Measurements from ENCODE around the gene GAGE12J. TPM values are rescaled to one million over a fixed set of nuclear protein-coding genes. Genes with fewer than 3 reads are reported as not detected.
"Not testable (repeated sequence)": the region's sequence is repeated elsewhere in the genome, so short reads cannot be mapped to it uniquely, and the experiment has no call there.

The GAGE12J gene
- total RNA-seq, 2 experiments from 2014 or later = not detected

DNA sequence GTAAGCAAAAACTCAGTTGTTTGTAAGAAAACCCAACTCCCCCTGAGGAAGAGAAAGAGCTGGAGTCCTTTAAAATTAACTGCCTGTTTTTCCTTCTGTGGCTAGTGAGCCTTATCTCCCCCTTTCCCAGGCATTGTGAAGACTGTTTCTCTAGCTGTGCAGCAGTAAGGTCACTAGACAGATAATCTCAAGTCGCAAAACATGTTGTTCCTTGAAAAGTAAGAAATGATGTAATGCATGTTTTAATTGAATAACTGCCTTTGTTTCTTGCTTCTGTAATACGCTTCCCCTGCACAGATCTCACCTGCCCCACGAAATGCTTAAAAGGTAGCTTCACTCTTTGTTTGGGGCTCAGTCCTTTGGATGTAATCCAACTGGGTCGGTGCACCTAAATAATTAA is 5.8 kb upstream of the GAGE12J start:
- H3K4me1 Mint-ChIP-seq (ENCODE audit: low read depth) = no peaks in the 10 kb centered on the region
- H3K9me3 Mint-ChIP-seq = no peaks in the 10 kb centered on the region
- CTCF ChIA-PET = no interaction called here
- H3K27me3 Mint-ChIP-seq (ENCODE audit: low read depth) = no peaks in the 10 kb centered on the region
- no peak overlapping the region for H3K27ac Mint-ChIP-seq
- intact Hi-C loops (cut with micrococcal nuclease) = no loop called here
- no peak for DNase-seq
- H3K4me3 Mint-ChIP-seq = no peak overlapping the region
- H3K36me3 Mint-ChIP-seq (ENCODE audit: low read depth) = no peaks in the 10 kb centered on the region

DNA sequence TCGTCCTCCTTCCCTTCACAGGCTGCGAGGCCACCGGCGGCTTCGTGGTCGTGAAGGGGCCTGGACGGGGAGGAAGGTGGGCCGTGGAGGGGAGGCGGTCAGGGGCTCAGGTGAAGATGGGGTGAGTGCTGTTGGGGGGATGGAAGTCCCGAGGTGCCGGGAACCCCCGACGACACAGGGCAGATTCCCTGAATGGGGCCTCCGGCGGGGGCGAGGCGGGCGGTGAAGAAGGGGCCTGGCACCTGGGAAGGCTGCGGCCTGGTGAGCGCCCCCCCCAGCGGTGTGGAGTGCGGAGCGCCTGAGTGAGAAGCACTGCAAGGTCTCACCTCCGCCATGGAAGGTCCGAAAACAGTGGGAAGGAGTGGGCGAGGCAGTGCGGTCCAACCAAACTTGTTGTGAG is 429 bp downstream of the GAGE12J start:
- CTCF ChIA-PET; H3K36me3 Mint-ChIP-seq (ENCODE audit: low read depth); H3K4me1 Mint-ChIP-seq (ENCODE audit: low read depth): not testable (repeated sequence)

DNA sequence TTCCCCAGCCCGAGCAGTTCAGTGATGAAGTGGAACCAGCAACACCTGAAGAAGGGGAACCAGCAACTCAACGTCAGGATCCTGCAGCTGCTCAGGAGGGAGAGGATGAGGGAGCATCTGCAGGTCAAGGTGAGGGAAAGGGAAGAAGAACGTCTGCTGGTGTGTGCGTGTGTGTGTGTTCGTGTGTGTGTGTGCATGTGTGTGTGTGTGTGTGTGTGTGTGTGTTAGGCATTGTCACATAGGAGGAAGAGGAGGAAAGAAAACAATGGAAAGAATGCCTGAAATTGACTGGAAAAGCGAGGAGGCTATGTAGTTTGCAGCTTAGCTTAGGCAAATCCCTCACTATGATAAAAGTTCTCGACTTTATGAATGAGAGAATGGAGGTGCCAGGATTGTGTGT is 1.9 kb downstream of the GAGE12J start:
- intact Hi-C loops (cut with micrococcal nuclease); H3K27me3 Mint-ChIP-seq (ENCODE audit: low read depth); H3K27ac Mint-ChIP-seq; CTCF ChIA-PET; H3K36me3 Mint-ChIP-seq (ENCODE audit: low read depth); H3K4me1 Mint-ChIP-seq (ENCODE audit: low read depth); DNase-seq; H3K4me3 Mint-ChIP-seq; H3K9me3 Mint-ChIP-seq: not testable (repeated sequence)

More for the DNA sequence above, 429 bp downstream of the GAGE12J start:
- H3K9me3 Mint-ChIP-seq; H3K27ac Mint-ChIP-seq; DNase-seq; intact Hi-C loops (cut with micrococcal nuclease); H3K4me3 Mint-ChIP-seq; H3K27me3 Mint-ChIP-seq (ENCODE audit: low read depth): not testable (repeated sequence)

DNA sequence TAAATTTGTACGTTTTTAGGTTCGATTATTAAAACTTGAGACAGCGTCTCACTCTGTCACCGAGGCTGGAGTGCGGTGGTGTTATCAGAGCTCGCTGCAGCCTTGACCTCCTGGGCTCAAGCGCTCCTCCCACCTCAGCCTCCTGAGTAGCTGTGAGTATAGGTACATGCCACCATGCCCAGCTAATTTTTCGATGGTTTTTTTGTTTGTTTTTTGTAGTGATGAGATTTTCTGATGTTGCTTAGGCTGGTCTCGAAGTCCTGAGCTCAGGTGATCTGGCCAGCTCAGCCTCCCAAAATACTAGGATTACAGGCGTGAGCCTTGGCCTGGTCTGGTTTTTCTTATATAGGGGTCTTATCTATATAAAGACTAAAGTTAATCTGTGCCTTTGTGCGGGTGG is 8.6 kb downstream of the GAGE12J start:
- H3K4me3 Mint-ChIP-seq; H3K36me3 Mint-ChIP-seq (ENCODE audit: low read depth); DNase-seq; intact Hi-C loops (cut with micrococcal nuclease); H3K4me1 Mint-ChIP-seq (ENCODE audit: low read depth); H3K9me3 Mint-ChIP-seq; CTCF ChIA-PET; H3K27ac Mint-ChIP-seq; H3K27me3 Mint-ChIP-seq (ENCODE audit: low read depth): not testable (repeated sequence)

DNA sequence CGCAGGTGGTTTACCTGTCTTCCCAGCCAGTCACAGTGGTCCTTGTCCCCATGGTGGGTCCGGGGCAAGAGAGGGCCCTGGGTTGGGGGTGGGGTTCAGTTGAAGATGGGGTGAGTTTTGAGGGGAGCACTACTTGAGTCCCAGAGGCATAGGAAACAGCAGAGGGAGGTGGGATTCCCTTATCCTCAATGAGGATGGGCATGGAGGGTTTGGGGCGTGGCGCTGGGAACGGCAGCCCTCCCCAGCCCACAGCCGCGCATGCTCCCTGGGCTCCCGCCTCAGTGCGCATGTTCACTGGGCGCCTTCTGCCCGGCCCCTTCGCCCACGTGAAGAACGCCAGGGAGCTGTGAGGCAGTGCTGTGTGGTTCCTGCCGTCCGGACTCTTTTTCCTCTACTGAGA is 9.4 kb downstream of the GAGE12J start, which contains the start of gene GAGE13:
Gene GAGE13, plus strand, starts transcription at position 301 of the 400 bp plus-strand sequence. CDS start 1,156 bp downstream, outside the sequence.
- not testable (repeated sequence) for DNase-seq

DNA sequence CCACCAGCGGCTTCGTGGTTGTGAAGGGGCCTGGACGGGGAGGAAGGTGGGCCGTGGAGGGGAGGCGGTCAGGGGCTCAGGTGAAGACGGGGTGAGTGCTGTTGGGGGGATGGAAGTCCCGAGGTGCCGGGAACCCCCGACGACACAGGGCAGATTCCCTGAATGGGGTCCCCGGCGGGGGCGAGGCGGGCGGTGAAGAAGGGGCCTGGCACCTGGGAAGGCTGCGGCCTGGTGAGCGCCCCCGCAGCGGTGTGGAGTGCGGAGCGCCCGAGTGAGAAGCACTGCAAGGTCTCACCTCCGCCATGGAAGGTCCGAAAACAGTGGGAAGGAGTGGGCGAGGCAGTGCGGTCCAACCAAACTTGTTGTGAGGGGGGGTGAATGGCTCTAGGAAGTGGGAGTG is 10.0 kb downstream of the GAGE12J start:
- intact Hi-C loops (cut with micrococcal nuclease); H3K4me3 Mint-ChIP-seq; H3K27me3 Mint-ChIP-seq (ENCODE audit: low read depth); H3K4me1 Mint-ChIP-seq (ENCODE audit: low read depth); H3K36me3 Mint-ChIP-seq (ENCODE audit: low read depth); CTCF ChIA-PET; H3K27ac Mint-ChIP-seq; H3K9me3 Mint-ChIP-seq; DNase-seq: not testable (repeated sequence)

More for the DNA sequence above, 9.4 kb downstream of the GAGE12J start, which contains the start of gene GAGE13:
- H3K9me3 Mint-ChIP-seq; H3K36me3 Mint-ChIP-seq (ENCODE audit: low read depth); H3K27me3 Mint-ChIP-seq (ENCODE audit: low read depth); intact Hi-C loops (cut with micrococcal nuclease); H3K27ac Mint-ChIP-seq; H3K4me1 Mint-ChIP-seq (ENCODE audit: low read depth); H3K4me3 Mint-ChIP-seq; CTCF ChIA-PET: not testable (repeated sequence)

DNA sequence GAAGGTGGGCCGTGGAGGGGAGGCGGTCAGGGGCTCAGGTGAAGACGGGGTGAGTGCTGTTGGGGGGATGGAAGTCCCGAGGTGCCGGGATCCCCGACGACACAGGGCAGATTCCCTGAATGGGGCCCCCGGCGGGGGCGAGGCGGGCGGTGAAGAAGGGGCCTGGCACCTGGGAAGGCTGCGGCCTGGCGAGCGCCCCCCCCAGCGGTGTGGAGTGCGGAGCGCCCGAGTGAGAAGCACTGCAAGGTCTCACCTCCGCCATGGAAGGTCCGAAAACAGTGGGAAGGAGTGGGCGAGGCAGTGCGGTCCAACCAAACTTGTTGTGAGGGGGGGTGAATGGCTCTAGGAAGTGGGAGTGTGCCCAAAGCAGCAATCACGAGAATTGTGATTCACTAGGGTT is 19.6 kb downstream of the GAGE12J start:
- intact Hi-C loops (cut with micrococcal nuclease); CTCF ChIA-PET; H3K27ac Mint-ChIP-seq; DNase-seq; H3K27me3 Mint-ChIP-seq (ENCODE audit: low read depth); H3K9me3 Mint-ChIP-seq; H3K36me3 Mint-ChIP-seq (ENCODE audit: low read depth); H3K4me1 Mint-ChIP-seq (ENCODE audit: low read depth); H3K4me3 Mint-ChIP-seq: not testable (repeated sequence)

DNA sequence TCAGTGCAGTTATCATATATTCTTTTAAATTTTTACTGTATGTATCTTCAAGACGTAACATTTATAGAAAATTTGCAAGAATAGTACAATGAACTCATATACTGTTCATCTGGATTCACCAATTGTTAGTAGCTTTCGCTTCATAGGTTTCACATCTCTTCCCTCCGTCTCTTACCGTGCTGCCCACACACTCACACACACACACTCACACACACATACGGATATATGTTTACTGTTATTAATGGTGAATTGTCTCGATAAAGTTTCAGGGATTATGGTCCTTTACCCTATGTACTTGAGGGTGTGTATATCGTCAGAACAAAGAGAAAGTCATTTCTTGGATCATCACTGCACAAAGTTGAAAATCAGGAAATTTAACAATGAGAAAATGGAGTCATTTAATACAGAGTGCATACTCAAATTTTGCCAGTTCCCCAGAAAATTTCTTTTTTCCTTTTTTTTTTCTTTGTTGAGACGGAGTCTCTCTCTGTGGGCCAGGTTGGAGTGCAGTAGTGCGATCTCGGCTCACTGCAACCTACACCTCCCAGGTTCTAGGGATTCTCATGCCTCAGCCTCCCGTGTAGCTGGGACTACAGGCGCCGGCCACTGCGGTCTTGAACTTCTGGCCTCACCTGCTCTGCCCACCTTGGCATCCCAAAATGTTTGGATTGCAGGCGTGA is 22.8 kb downstream of the GAGE12J start:
- DNase-seq; H3K9me3 Mint-ChIP-seq; H3K36me3 Mint-ChIP-seq (ENCODE audit: low read depth); H3K27ac Mint-ChIP-seq; intact Hi-C loops (cut with micrococcal nuclease); CTCF ChIA-PET; H3K4me1 Mint-ChIP-seq (ENCODE audit: low read depth); H3K4me3 Mint-ChIP-seq; H3K27me3 Mint-ChIP-seq (ENCODE audit: low read depth): not testable (repeated sequence)

DNA sequence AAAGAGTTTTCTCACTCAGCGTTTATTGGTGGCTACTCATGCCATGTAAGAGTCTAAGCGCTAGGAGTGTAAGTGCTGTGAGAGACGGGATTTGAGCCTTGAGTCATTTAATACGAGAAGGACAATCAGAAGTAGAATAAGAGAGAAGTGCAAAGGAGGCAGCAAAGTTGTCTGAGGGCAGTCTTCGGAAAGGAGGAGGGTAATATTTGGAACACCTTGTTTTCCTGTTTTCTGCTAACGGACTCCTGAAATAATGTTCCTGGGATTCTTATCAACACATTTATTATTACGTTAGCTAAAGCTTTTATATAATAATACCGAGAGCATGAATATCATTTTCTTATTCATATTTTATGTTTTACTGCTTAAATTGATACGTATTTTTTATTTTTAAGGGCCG is 23.6 kb downstream of the GAGE12J start:
- H3K4me1 Mint-ChIP-seq (ENCODE audit: low read depth); H3K9me3 Mint-ChIP-seq; DNase-seq; H3K4me3 Mint-ChIP-seq; H3K36me3 Mint-ChIP-seq (ENCODE audit: low read depth); H3K27ac Mint-ChIP-seq; intact Hi-C loops (cut with micrococcal nuclease); CTCF ChIA-PET; H3K27me3 Mint-ChIP-seq (ENCODE audit: low read depth): not testable (repeated sequence)

DNA sequence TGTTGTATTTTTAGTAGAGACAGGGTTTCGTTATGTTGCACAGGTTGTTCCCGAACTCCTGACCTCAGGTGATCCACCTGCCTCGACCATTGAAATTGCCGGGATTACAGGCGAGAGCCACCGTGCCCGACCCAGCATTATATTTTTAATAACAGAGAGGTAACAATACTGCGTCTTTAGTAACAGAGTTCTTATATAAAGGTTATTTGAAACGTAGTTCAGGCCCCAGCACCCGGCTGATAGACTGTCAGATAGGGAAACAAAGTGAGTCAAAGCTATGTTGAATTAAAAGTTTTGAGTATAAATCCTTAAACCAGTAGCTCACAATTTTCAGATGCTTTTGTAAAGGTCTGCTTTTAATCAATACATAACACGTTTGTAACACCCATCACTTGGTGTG is 24.3 kb downstream of the GAGE12J start:
- H3K9me3 Mint-ChIP-seq; H3K4me1 Mint-ChIP-seq (ENCODE audit: low read depth); H3K36me3 Mint-ChIP-seq (ENCODE audit: low read depth); H3K27ac Mint-ChIP-seq; H3K27me3 Mint-ChIP-seq (ENCODE audit: low read depth); CTCF ChIA-PET; DNase-seq; H3K4me3 Mint-ChIP-seq; intact Hi-C loops (cut with micrococcal nuclease): not testable (repeated sequence)

Other genes with a start within 250 kb of the GAGE12J start
- 10 to 100 TPM; 14.5 to 14.8 TPM for gene PRAF2, start 248.0 kb upstream of the GAGE12J start, total RNA-seq
- gene WDR45, start 242.2 kb upstream of the GAGE12J start, total RNA-seq = 10 to 100 TPM; 17.9 to 22.5 TPM
- 10 to 100 TPM; 18.6 to 19.9 TPM for gene GPKOW, start 198.3 kb upstream of the GAGE12J start, total RNA-seq
- under 1 TPM; 0.25 to 0.26 TPM for gene MAGIX, start 159.3 kb upstream of the GAGE12J start, total RNA-seq
- 100 to 1,000 TPM; 143 to 145 TPM for gene PLP2, start 150.1 kb upstream of the GAGE12J start, total RNA-seq
- 1 to 10 TPM; 9.2 to 9.3 TPM for gene PRICKLE3, start 135.7 kb upstream of the GAGE12J start, total RNA-seq
- gene SYP, start 121.8 kb upstream of the GAGE12J start, total RNA-seq = 1 to 10 TPM; 2.5 to 2.6 TPM
- gene CACNA1F, start 88.7 kb upstream of the GAGE12J start, total RNA-seq = 1 to 10 TPM in 1 of 2 experiments, under 1 TPM in 1; 0.62 to 1.0 TPM
- gene CCDC22, start 86.6 kb upstream of the GAGE12J start, total RNA-seq = 10 to 100 TPM; 16.4 to 18.5 TPM
- gene FOXP3, start 57.3 kb upstream of the GAGE12J start, total RNA-seq = 1 to 10 TPM; 7.1 to 7.5 TPM
- gene PPP1R3F, start 52.2 kb upstream of the GAGE12J start, total RNA-seq = 1 to 10 TPM; 2.4 to 3.4 TPM
- gene GAGE10, start 18.4 kb upstream of the GAGE12J start, total RNA-seq = not detected
- gene GAGE13, start 9.5 kb downstream of the GAGE12J start, total RNA-seq = not detected
- not detected for gene GAGE12C, start 210.1 kb downstream of the GAGE12J start, total RNA-seq
- gene GAGE12D, start 219.7 kb downstream of the GAGE12J start, total RNA-seq = not detected
- gene GAGE12E, start 229.3 kb downstream of the GAGE12J start, total RNA-seq = not detected
- not detected for gene GAGE12F, start 238.8 kb downstream of the GAGE12J start, total RNA-seq
- not detected for gene GAGE12G, start 248.4 kb downstream of the GAGE12J start, total RNA-seq